ENCODE data around the gene CDK17. TPM values are rescaled to one million over a fixed set of nuclear protein-coding genes. Genes with fewer than 3 reads are reported as not detected.
A peak's percentile ranks its signal among the peaks of the same experiment; 100 is the strongest.

The CDK17 gene
- total RNA-seq, 1 experiment from 2014 or later: 23.9 TPM

GRCh38 chr12:96447256-96447655 is 47.0 kb upstream of the CDK17 start:
- no peak for TF ChIP-seq EZH2 (IDR thresholded peaks at IDR 0.05; ENCODE audit: low read length, unreplicated experiment)
- TF ChIP-seq CTCF (conservative IDR thresholded peaks at IDR 0.05; ENCODE audit: low read depth, low read length): no peak
- 0 out of 2 replicates have a peak overlapping the region, but pooled peaks have one; percentile 30 for H3K4me2 ChIP-seq (ENCODE audit: low read length)
- DNase-seq (no peak), ATAC-seq (no peak)
- ChIA-PET CTCF (no interaction called here), POLR2A (ENCODE audit: unreplicated experiment) (no interaction called here)
- no peaks in the 10 kb centered on the region for H3K79me2 ChIP-seq (ENCODE audit: low read length)
- peak overlapping the region; percentile 61 for H3K9ac ChIP-seq (ENCODE audit: low read length)
- no peaks in the 10 kb centered on the region for H4K20me1 ChIP-seq (ENCODE audit: low read length)
- intact Hi-C loops (cut with micrococcal nuclease): loop anchor here (5.0 kb wide), 1 partner anchor 55 kb away; no protein-coding TSS in a partner anchor
- no peak overlapping the region for H2AFZ ChIP-seq (ENCODE audit: low read length)
- peaks cover 7% of the 10 kb centered on the region for H3F3A ChIP-seq (ENCODE audit: low read length, unreplicated experiment)
- H3K36me3 ChIP-seq (ENCODE audit: low read depth, low read length): no peaks in the 10 kb centered on the region
- no TSS peak for BruUV-seq (replicated peaks)
- peak overlapping the region; percentile 92 for H3K27ac ChIP-seq (ENCODE audit: low read length)
- H3K9me2 ChIP-seq (replicated peaks; ENCODE audit: low read length): no peaks in the 10 kb centered on the region
- H3K27me3 ChIP-seq (ENCODE audit: low read length): no peaks in the 10 kb centered on the region
- H3K9me3 ChIP-seq (ENCODE audit: low read length): no peaks in the 10 kb centered on the region
- peaks cover 43% of the 10 kb centered on the region for H3K4me1 ChIP-seq (ENCODE audit: insufficient read depth, low read length)
- no peak overlapping the region for H3K4me3 ChIP-seq (ENCODE audit: low read length)

- peaks cover 37% of the 10 kb centered on the region for H3K4me1 ChIP-seq (ENCODE audit: insufficient read depth, low read length)
- peak overlapping the region; percentile 92 for H3K27ac ChIP-seq (ENCODE audit: low read length)
- no peaks in the 10 kb centered on the region for H4K20me1 ChIP-seq (ENCODE audit: low read length)
- intact Hi-C loops (cut with micrococcal nuclease): loop anchor here (5.0 kb wide), 1 partner anchor 56 kb away; no protein-coding TSS in a partner anchor
- ATAC-seq: peak; percentile 58
- no peaks in the 10 kb centered on the region for H3K79me2 ChIP-seq (ENCODE audit: low read length)
- H3K9me2 ChIP-seq (replicated peaks; ENCODE audit: low read length): no peaks in the 10 kb centered on the region
- peak overlapping the region; percentile 70 for H3K9ac ChIP-seq (ENCODE audit: low read length)
- BruUV-seq (replicated peaks): TSS peak; percentile 79
- no peaks in the 10 kb centered on the region for H3K9me3 ChIP-seq (ENCODE audit: low read length)
- no peak for TF ChIP-seq EZH2phosphoT487 (IDR thresholded peaks at IDR 0.05; ENCODE audit: borderline replicate concordance, low read length)
- no peak for TF ChIP-seq EZH2 (IDR thresholded peaks at IDR 0.05; ENCODE audit: low read length, unreplicated experiment)
- no peak for TF ChIP-seq CTCF (conservative IDR thresholded peaks at IDR 0.05; ENCODE audit: low read depth, low read length)
- peak overlapping the region; percentile 26; the same call in 1 of the 2 replicates for H3K4me3 ChIP-seq (ENCODE audit: low read length)
- ChIA-PET CTCF (interaction anchor here (0.5 to 0.6 kb wide), 3 partner anchors 34 to 228 kb away, joined by 3 to 6 read pairs (median 4); partner anchors contain the start of gene CDK17), POLR2A (ENCODE audit: unreplicated experiment) (interaction anchor here (1.4 kb wide), 1 partner anchor 19 kb away, joined by 6 read pairs; no protein-coding TSS in a partner anchor)
- peak overlapping the region; percentile 47 for H2AFZ ChIP-seq (ENCODE audit: low read length)
- no peaks in the 10 kb centered on the region for H3K36me3 ChIP-seq (ENCODE audit: low read depth, low read length)
- H3F3A ChIP-seq (ENCODE audit: low read length, unreplicated experiment): peaks cover 7% of the 10 kb centered on the region
- DNase-seq: peak; percentile 90
- H3K27me3 ChIP-seq (ENCODE audit: low read length): no peaks in the 10 kb centered on the region
- peak overlapping the region; percentile 69 for H3K4me2 ChIP-seq (ENCODE audit: low read length)
Observed at GRCh38 chr12:96445691-96446583, 45.7 kb upstream of the CDK17 start.

GRCh38 chr12:96444399-96444798 is 44.2 kb upstream of the CDK17 start:
- H2AFZ ChIP-seq (ENCODE audit: low read length): no peak overlapping the region
- no peak overlapping the region for H3K27ac ChIP-seq (ENCODE audit: low read length)
- CTCF ChIA-PET: no interaction called here
- no peaks in the 10 kb centered on the region for H3K9me3 ChIP-seq (ENCODE audit: low read length)
- DNase-seq (no peak), ATAC-seq (no peak)
- H3K9ac ChIP-seq (ENCODE audit: low read length): no peak overlapping the region
- no peaks in the 10 kb centered on the region for H3K27me3 ChIP-seq (ENCODE audit: low read length)
- no peaks in the 10 kb centered on the region for H4K20me1 ChIP-seq (ENCODE audit: low read length)
- TF ChIP-seq EZH2 (IDR thresholded peaks at IDR 0.05; ENCODE audit: low read length, unreplicated experiment) (no peak), CTCF (conservative IDR thresholded peaks at IDR 0.05; ENCODE audit: low read depth, low read length) (no peak), EZH2phosphoT487 (IDR thresholded peaks at IDR 0.05; ENCODE audit: borderline replicate concordance, low read length) (no peak)
- POLR2A ChIA-PET (ENCODE audit: unreplicated experiment): no interaction called here
- no peaks in the 10 kb centered on the region for H3K9me2 ChIP-seq (replicated peaks; ENCODE audit: low read length)
- no peak overlapping the region for H3K4me2 ChIP-seq (ENCODE audit: low read length)
- no TSS peak for BruUV-seq (replicated peaks)
- H3K4me3 ChIP-seq (ENCODE audit: low read length): no peak overlapping the region
- no peaks in the 10 kb centered on the region for H3K36me3 ChIP-seq (ENCODE audit: low read depth, low read length)
- intact Hi-C loops (cut with micrococcal nuclease): no loop called here
- no peaks in the 10 kb centered on the region for H3K79me2 ChIP-seq (ENCODE audit: low read length)
- peaks cover 37% of the 10 kb centered on the region for H3K4me1 ChIP-seq (ENCODE audit: insufficient read depth, low read length)
- H3F3A ChIP-seq (ENCODE audit: low read length, unreplicated experiment): peaks cover 7% of the 10 kb centered on the region

All from PC-3 (cell line).